Measurements from ENCODE around the gene UTP25. TPM values are rescaled to one million over a fixed set of nuclear protein-coding genes. Genes with fewer than 3 reads are reported as not detected.
"Not testable (repeated sequence)": the region's sequence is repeated elsewhere in the genome, so short reads cannot be mapped to it uniquely, and the experiment has no call there.

Gene UTP25
- total RNA-seq, 1 experiment from 2014 or later = 9.5 TPM

DNA sequence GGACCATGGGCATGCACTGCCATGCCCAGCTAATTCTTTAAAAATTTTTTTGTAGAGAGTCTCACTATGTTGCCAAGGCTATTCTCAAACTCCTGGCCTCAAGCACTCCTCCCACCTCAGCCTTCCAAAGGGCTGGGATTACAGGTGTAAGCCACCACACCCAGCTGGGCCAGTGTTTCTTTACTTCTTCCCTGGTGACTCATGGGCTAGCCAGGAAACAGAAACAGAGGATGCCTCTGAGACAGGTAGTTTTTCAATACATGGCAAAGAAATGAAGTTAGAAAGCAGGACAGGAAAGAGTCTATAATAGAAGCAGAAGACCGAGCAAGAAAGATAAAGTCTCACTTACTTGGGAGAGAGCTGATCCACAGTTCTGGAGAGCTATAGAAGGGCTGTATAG is 35.9 kb upstream of the UTP25 start:
- Histone ChIP-seq H3K9me3 (ENCODE audit: control insufficient read depth, insufficient read depth, low read depth, low read length) (no peaks in the 10 kb centered on the region), H3K36me3 (ENCODE audit: control insufficient read depth, insufficient read depth, low read length) (no peaks in the 10 kb centered on the region), H3K27me3 (ENCODE audit: control insufficient read depth, insufficient read depth, low read length) (peaks cover 7% of the 10 kb centered on the region; the same call in 1 of the 2 replicates), H3K4me3 (ENCODE audit: low read depth in 2 of 2, low read length in 2 of 2) (no peak overlapping the region), H3K27ac (ENCODE audit: low read length) (no peak overlapping the region), H3K4me1 (ENCODE audit: control insufficient read depth, insufficient read depth, low read length) (no peaks in the 10 kb centered on the region)
- ChIA-PET POLR2A (no interaction called here), CTCF (no interaction called here)
- no peak for ATAC-seq
- no peak for DNase-seq (ENCODE audit: low read depth, low spot score)
- BruUV-seq (replicated peaks) = no TSS peak
- in situ Hi-C loops (cut with HindIII; ENCODE audit: low pct_unique_long_range_greater_than_20kb, low sequenced_read_pairs) = no loop called here
- intact Hi-C loops (cut with micrococcal nuclease; ENCODE audit: unreplicated experiment) = no loop called here
- TF ChIP-seq POLR2AphosphoS5 (IDR thresholded peaks at IDR 0.05; ENCODE audit: low read depth, low read length) = no peak
- no peak for TF ChIP-seq SIN3A (IDR thresholded peaks at IDR 0.05; ENCODE audit: borderline replicate concordance, insufficient read depth, low read depth, low read length)
- no peak for TF ChIP-seq TCF7L2 (IDR thresholded peaks at IDR 0.05; ENCODE audit: low read depth, low read length)

- BruUV-seq (replicated peaks); H3K4me1 ChIP-seq (ENCODE audit: control insufficient read depth, insufficient read depth, low read length); H3K9me3 ChIP-seq (ENCODE audit: control insufficient read depth, insufficient read depth, low read depth, low read length); CTCF ChIA-PET; H3K36me3 ChIP-seq (ENCODE audit: control insufficient read depth, insufficient read depth, low read length); H3K27ac ChIP-seq (ENCODE audit: low read length); H3K27me3 ChIP-seq (ENCODE audit: control insufficient read depth, insufficient read depth, low read length); ATAC-seq; intact Hi-C loops (cut with micrococcal nuclease; ENCODE audit: unreplicated experiment); in situ Hi-C loops (cut with HindIII; ENCODE audit: low pct_unique_long_range_greater_than_20kb, low sequenced_read_pairs); DNase-seq (ENCODE audit: low read depth, low spot score); POLR2A ChIA-PET; H3K4me3 ChIP-seq (ENCODE audit: low read depth in 2 of 2, low read length in 2 of 2): not testable (repeated sequence)
Measured at GRCh38 chr1:209793711-209794110, 34.1 kb upstream of the UTP25 start.

GRCh38 chr1:209797978-209798639 is 29.7 kb upstream of the UTP25 start:
- CTCF ChIA-PET = no interaction called here
- intact Hi-C loops (cut with micrococcal nuclease; ENCODE audit: unreplicated experiment) (no loop called here), in situ Hi-C loops (cut with HindIII; ENCODE audit: low pct_unique_long_range_greater_than_20kb, low sequenced_read_pairs) (no loop called here)
- Histone ChIP-seq H3K27me3 (ENCODE audit: control insufficient read depth, insufficient read depth, low read length) (peaks cover 3% of the 10 kb centered on the region), H3K4me3 (ENCODE audit: low read depth in 2 of 2, low read length in 2 of 2) (no peak overlapping the region), H3K36me3 (ENCODE audit: control insufficient read depth, insufficient read depth, low read length) (no peaks in the 10 kb centered on the region), H3K9me3 (ENCODE audit: control insufficient read depth, insufficient read depth, low read depth, low read length) (no peaks in the 10 kb centered on the region), H3K4me1 (ENCODE audit: control insufficient read depth, insufficient read depth, low read length) (no peaks in the 10 kb centered on the region), H3K27ac (ENCODE audit: low read length) (no peak overlapping the region)
- TF ChIP-seq, protein P1, sequence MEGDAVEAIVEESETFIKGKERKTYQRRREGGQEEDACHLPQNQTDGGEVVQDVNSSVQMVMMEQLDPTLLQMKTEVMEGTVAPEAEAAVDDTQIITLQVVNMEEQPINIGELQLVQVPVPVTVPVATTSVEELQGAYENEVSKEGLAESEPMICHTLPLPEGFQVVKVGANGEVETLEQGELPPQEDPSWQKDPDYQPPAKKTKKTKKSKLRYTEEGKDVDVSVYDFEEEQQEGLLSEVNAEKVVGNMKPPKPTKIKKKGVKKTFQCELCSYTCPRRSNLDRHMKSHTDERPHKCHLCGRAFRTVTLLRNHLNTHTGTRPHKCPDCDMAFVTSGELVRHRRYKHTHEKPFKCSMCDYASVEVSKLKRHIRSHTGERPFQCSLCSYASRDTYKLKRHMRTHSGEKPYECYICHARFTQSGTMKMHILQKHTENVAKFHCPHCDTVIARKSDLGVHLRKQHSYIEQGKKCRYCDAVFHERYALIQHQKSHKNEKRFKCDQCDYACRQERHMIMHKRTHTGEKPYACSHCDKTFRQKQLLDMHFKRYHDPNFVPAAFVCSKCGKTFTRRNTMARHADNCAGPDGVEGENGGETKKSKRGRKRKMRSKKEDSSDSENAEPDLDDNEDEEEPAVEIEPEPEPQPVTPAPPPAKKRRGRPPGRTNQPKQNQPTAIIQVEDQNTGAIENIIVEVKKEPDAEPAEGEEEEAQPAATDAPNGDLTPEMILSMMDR (IDR thresholded peaks at IDR 0.05) = peak; percentile 26
- no peak for TF ChIP-seq POLR2AphosphoS5 (IDR thresholded peaks at IDR 0.05; ENCODE audit: low read depth, low read length)
- ATAC-seq = no peak
- no TSS peak for BruUV-seq (replicated peaks)
- DNase-seq (ENCODE audit: low read depth, low spot score) = no peak
- POLR2A ChIA-PET = no interaction called here

DNA sequence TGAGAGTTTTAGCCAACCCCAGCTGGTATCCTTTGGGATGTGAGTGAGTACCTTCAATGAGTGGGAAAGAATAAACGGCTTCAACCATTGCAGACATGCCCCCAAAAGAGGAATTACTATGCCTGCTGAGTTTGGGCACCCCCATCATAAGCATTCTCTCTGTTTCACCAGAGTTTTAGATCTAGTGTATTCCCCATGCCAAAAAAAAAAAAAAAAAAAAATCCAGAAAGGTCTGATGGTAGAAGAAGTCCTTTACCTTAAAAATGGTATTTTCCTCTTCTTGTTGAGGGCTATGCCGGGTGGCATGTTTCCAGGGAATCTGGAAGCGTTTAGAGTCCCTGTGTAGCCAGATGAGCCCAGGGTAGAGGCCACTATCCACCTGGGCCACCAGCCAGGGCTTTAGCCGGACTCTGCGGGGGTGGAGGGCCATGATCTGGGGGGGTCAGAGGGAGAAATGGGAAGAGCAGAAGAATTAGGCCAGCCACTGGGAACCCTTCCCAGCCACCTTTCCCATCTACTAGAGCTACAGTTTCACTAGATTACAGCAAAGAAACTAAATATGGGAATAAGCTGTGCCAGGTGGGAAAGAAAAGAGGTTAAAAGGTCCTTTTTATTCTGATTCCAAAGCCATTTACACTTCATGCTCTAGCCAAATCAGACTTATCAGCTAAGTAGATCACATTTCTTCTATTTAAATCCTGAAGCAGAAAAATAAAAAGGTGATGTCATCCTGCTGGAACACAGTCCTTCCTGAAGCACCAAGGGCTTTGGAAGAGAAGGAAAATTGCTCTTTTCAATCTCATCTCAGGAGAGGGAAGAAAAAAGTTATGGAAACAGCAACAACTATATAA is 26.6 kb upstream of the UTP25 start:
- intact Hi-C loops (cut with micrococcal nuclease; ENCODE audit: unreplicated experiment) = no loop called here

More for the DNA sequence above, 26.6 kb upstream of the UTP25 start:
- ATAC-seq (no peak), DNase-seq (ENCODE audit: low read depth, low spot score) (no peak)
- TF ChIP-seq SIN3A (IDR thresholded peaks at IDR 0.05; ENCODE audit: borderline replicate concordance, insufficient read depth, low read depth, low read length) (no peak), TCF7L2 (IDR thresholded peaks at IDR 0.05; ENCODE audit: low read depth, low read length) (no peak), REST (IDR thresholded peaks at IDR 0.05; ENCODE audit: insufficient read depth in 1 of 2, low read depth in 2 of 2, low read length in 1 of 2) (no peak), POLR2AphosphoS5 (IDR thresholded peaks at IDR 0.05; ENCODE audit: low read depth, low read length) (no peak)
- TF ChIP-seq, protein P1 (IDR thresholded peaks at IDR 0.05) = no peak
- BruUV-seq (replicated peaks) = no TSS peak
- POLR2A ChIA-PET = no interaction called here
- Histone ChIP-seq H3K36me3 (ENCODE audit: control insufficient read depth, insufficient read depth, low read length) (no peaks in the 10 kb centered on the region), H3K4me3 (ENCODE audit: low read depth in 2 of 2, low read length in 2 of 2) (no peak overlapping the region), H3K27ac (ENCODE audit: low read length) (no peak overlapping the region), H3K9me3 (ENCODE audit: control insufficient read depth, insufficient read depth, low read depth, low read length) (no peaks in the 10 kb centered on the region), H3K27me3 (ENCODE audit: control insufficient read depth, insufficient read depth, low read length) (no peaks in the 10 kb centered on the region; the same call in none of the 2 replicates), H3K4me1 (ENCODE audit: control insufficient read depth, insufficient read depth, low read length) (no peaks in the 10 kb centered on the region; the same call in 1 of the 2 replicates)
- CTCF ChIA-PET = no interaction called here
- in situ Hi-C loops (cut with HindIII; ENCODE audit: low pct_unique_long_range_greater_than_20kb, low sequenced_read_pairs) = no loop called here

All from Panc1 (cell line).